ENCODE data around the gene CAP2.

The CAP2 gene

GRCh38 chr6:17418281-17419188, 25.1 kb downstream of the CAP2 start:
- no peak for DNase-seq (ENCODE audit: low read depth)
- no peak overlapping the region for H3K4me3 ChIP-seq (ENCODE audit: low read depth, low read length)
- in situ Hi-C loops (cut with HindIII; ENCODE audit: low sequenced_read_pairs): no loop called here
- no peak for TF ChIP-seq CTCF (IDR thresholded peaks at IDR 0.05; ENCODE audit: low read depth, low read length, missing control alignments)

DNA sequence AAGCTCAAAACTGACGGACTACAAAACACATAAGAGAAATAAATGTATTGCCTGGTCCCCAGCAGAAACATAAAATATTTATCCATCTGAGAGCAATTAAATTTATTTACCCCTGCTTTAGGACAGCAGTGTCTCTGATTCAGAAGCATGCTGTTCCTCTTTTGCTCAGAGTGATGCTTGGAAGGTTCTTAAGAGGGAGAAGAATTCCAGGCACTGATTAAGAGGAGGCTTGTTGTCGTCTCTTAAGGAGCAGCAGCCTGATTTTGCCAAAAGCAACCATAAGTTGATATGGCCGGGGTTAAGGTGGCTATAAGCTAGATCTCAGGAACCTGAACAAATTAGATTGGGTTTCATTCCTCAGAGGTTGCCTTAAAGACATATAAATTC, 25.8 kb downstream of the CAP2 start:
- in situ Hi-C loops (cut with HindIII; ENCODE audit: low sequenced_read_pairs): no loop called here
- H3K4me3 ChIP-seq (ENCODE audit: low read depth, low read length): no peak overlapping the region
- DNase-seq (ENCODE audit: low read depth): no peak
- TF ChIP-seq CTCF (IDR thresholded peaks at IDR 0.05; ENCODE audit: low read depth, low read length, missing control alignments): no peak

GRCh38 chr6:17420368-17420767, 27.0 kb downstream of the CAP2 start:
- no peak for TF ChIP-seq CTCF (IDR thresholded peaks at IDR 0.05; ENCODE audit: low read depth, low read length, missing control alignments)
- DNase-seq (ENCODE audit: low read depth): no peak
- no peak overlapping the region for H3K4me3 ChIP-seq (ENCODE audit: low read depth, low read length)
- in situ Hi-C loops (cut with HindIII; ENCODE audit: low sequenced_read_pairs): no loop called here

- no peak overlapping the region for H3K4me3 ChIP-seq (ENCODE audit: low read depth, low read length)
- TF ChIP-seq CTCF (IDR thresholded peaks at IDR 0.05; ENCODE audit: low read depth, low read length, missing control alignments): no peak
- no peak for DNase-seq (ENCODE audit: low read depth)
- in situ Hi-C loops (cut with HindIII; ENCODE audit: low sequenced_read_pairs): no loop called here
Observed at GRCh38 chr6:17421406-17421805, 28.0 kb downstream of the CAP2 start.

DNA sequence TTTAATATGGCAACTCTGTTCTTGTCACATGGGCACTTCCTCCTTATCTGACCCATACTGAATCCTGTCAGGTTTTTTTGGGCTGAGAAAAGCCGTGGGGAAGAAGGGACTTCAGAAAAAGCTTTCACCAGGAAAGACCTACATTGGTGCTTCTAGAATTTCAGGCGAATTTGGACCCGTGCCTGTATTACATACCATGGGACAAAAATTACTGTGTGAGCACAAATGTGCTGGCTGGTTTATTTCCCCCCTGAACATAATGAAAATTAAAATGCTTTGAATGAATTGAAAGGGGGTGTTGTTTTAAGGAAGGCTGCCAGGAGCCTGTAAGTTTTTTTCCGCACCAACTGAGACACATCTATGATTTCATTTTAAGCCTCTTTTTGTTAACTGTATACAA, 29.6 kb downstream of the CAP2 start:
- in situ Hi-C loops (cut with HindIII; ENCODE audit: low sequenced_read_pairs): no loop called here
- no peak overlapping the region for H3K4me3 ChIP-seq (ENCODE audit: low read depth, low read length)
- no peak for TF ChIP-seq CTCF (IDR thresholded peaks at IDR 0.05; ENCODE audit: low read depth, low read length, missing control alignments)
- peak; percentile 73 for DNase-seq (ENCODE audit: low read depth)

DNA sequence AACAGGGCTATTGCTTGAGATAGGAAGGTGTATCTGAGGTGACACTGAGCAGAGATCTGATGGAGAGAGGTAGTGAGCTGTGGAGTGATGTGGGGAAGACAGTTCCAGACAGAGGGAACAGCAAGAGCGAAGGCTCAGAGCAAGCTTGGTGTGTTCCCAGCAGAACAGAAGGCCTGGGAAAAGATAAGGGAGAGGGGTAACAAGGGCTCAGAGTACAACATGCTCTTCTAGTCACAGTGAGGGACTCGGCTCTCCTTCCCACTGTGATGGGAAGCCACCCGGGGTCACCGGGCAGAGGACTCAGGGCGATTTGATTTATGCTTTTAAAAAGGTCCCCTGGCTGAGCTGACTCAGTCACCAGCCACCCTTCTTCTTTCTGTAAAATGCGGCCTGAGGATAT, 33.7 kb downstream of the CAP2 start:
- in situ Hi-C loops (cut with HindIII; ENCODE audit: low sequenced_read_pairs): no loop called here
- DNase-seq (ENCODE audit: low read depth): no peak
- no peak for TF ChIP-seq CTCF (IDR thresholded peaks at IDR 0.05; ENCODE audit: low read depth, low read length, missing control alignments)
- no peak overlapping the region for H3K4me3 ChIP-seq (ENCODE audit: low read depth, low read length)
